Ramos (cell line): ENCODE results near the gene ANO2.
"Not testable (repeated sequence)": the region's sequence is repeated elsewhere in the genome, so short reads cannot be mapped to it uniquely, and the experiment has no call there.

Experiments used
- in situ Hi-C: fragments of 300-500 bp; cut with MboI; formaldehyde crosslinking; loops from one replicate; pipeline ENCODE4 v1.14.3; 2022; ENCODE audit warnings: low sequenced_read_pairs; ENCODE audit not compliant: unreplicated experiment

The ANO2 gene

GRCh38 chr12:5861416-5861815, 83.6 kb downstream of the ANO2 start:
- in situ Hi-C loops: no loop called here

GRCh38 chr12:5856692-5857091, 88.4 kb downstream of the ANO2 start:
- in situ Hi-C loops: no loop called here

GRCh38 chr12:5846950-5847349, 98.1 kb downstream of the ANO2 start:
- in situ Hi-C loops: no loop called here

GRCh38 chr12:5840944-5841343, 104.1 kb downstream of the ANO2 start:
- in situ Hi-C loops: no loop called here

- in situ Hi-C loops: no loop called here
Measured at GRCh38 chr12:5830111-5830510, 114.9 kb downstream of the ANO2 start.

- in situ Hi-C loops: no loop called here
Measured at GRCh38 chr12:5827591-5827990, 117.5 kb downstream of the ANO2 start.

GRCh38 chr12:5825761-5826160, 119.3 kb downstream of the ANO2 start:
- in situ Hi-C loops: not testable (repeated sequence)

GRCh38 chr12:5818877-5819276, 126.2 kb downstream of the ANO2 start:
- in situ Hi-C loops: not testable (repeated sequence)

- in situ Hi-C loops: no loop called here
Measured at GRCh38 chr12:5817246-5817645, 127.8 kb downstream of the ANO2 start.

GRCh38 chr12:5809586-5809985, 135.5 kb downstream of the ANO2 start:
- in situ Hi-C loops: no loop called here

GRCh38 chr12:5808981-5809380, 136.1 kb downstream of the ANO2 start:
- in situ Hi-C loops: no loop called here

- in situ Hi-C loops: no loop called here
Measured at GRCh38 chr12:5807514-5808219, 137.4 kb downstream of the ANO2 start.

- in situ Hi-C loops: no loop called here
Measured at GRCh38 chr12:5807090-5807414, 138.0 kb downstream of the ANO2 start.

- in situ Hi-C loops: no loop called here
Measured at GRCh38 chr12:5806371-5807089, 138.5 kb downstream of the ANO2 start.

GRCh38 chr12:5803532-5803931, 141.5 kb downstream of the ANO2 start:
- in situ Hi-C loops: no loop called here

GRCh38 chr12:5798242-5799015, 146.6 kb downstream of the ANO2 start:
- in situ Hi-C loops: no loop called here

GRCh38 chr12:5797661-5798060, 147.4 kb downstream of the ANO2 start:
- in situ Hi-C loops: no loop called here

GRCh38 chr12:5796959-5797225, 148.2 kb downstream of the ANO2 start:
- in situ Hi-C loops: no loop called here

- in situ Hi-C loops: no loop called here
Measured at GRCh38 chr12:5796171-5796958, 148.7 kb downstream of the ANO2 start.

GRCh38 chr12:5794156-5794555, 150.9 kb downstream of the ANO2 start:
- in situ Hi-C loops: no loop called here

GRCh38 chr12:5792343-5792742, 152.7 kb downstream of the ANO2 start:
- in situ Hi-C loops: no loop called here
